ENCODE measurements around the gene UBE2Z. TPM values are rescaled to one million over a fixed set of nuclear protein-coding genes. Genes with fewer than 3 reads are reported as not detected.
A peak's percentile ranks its signal among the peaks of the same experiment; 100 is the strongest.

UBE2Z gene
- total and polyA plus RNA-seq, 9 of the 15 experiments (the other 6 are each of a cell fraction or from before 2014, with no cell fraction given) = 11.8 to 89.0 (median 38.2) TPM

- TF ChIP-seq, protein P1, sequence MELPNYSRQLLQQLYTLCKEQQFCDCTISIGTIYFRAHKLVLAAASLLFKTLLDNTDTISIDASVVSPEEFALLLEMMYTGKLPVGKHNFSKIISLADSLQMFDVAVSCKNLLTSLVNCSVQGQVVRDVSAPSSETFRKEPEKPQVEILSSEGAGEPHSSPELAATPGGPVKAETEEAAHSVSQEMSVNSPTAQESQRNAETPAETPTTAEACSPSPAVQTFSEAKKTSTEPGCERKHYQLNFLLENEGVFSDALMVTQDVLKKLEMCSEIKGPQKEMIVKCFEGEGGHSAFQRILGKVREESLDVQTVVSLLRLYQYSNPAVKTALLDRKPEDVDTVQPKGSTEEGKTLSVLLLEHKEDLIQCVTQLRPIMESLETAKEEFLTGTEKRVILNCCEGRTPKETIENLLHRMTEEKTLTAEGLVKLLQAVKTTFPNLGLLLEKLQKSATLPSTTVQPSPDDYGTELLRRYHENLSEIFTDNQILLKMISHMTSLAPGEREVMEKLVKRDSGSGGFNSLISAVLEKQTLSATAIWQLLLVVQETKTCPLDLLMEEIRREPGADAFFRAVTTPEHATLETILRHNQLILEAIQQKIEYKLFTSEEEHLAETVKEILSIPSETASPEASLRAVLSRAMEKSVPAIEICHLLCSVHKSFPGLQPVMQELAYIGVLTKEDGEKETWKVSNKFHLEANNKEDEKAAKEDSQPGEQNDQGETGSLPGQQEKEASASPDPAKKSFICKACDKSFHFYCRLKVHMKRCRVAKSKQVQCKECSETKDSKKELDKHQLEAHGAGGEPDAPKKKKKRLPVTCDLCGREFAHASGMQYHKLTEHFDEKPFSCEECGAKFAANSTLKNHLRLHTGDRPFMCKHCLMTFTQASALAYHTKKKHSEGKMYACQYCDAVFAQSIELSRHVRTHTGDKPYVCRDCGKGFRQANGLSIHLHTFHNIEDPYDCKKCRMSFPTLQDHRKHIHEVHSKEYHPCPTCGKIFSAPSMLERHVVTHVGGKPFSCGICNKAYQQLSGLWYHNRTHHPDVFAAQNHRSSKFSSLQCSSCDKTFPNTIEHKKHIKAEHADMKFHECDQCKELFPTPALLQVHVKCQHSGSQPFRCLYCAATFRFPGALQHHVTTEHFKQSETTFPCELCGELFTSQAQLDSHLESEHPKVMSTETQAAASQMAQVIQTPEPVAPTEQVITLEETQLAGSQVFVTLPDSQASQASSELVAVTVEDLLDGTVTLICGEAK (IDR thresholded peaks at IDR 0.05) = 0 out of 2 replicates have a peak, but pooled peaks have one; percentile 15
- TF ChIP-seq, protein P1 (CRISPR knock-in tag; IDR thresholded peaks at IDR 0.05) = no peak
- no peak for TF ChIP-seq PHB (CRISPR knock-in tag; IDR thresholded peaks at IDR 0.05)
- no peak for TF ChIP-seq MGA (IDR thresholded peaks at IDR 0.05)
- TF ChIP-seq SMARCA4 (IDR thresholded peaks at IDR 0.05) = peak; percentile 26; the same call in 1 of the 2 replicates
- TF ChIP-seq MCM3 (IDR thresholded peaks at IDR 0.05) = no peak
- TF ChIP-seq SIRT6 (IDR thresholded peaks at IDR 0.05; ENCODE audit: low read depth, low read length) = no peak
- TF ChIP-seq RBM39 (optimal IDR thresholded peaks at IDR 0.05; ENCODE audit: low read depth, low read length) = no peak
- no peak for TF ChIP-seq LEF1 (IDR thresholded peaks at IDR 0.05)
Observed at GRCh38 chr17:48908853-48909394, 717 bp downstream of the UBE2Z start (continued).
